Medulla oblongata (tissue), 1 donor: ENCODE results near the gene MEP1A.
"Not testable (repeated sequence)": the region's sequence is repeated elsewhere in the genome, so short reads cannot be mapped to it uniquely, and the experiment has no call there.

Experiments used
- DNase-seq: peaks from one replicate; pipeline ENCODE4 v3.0.0-alpha.2; 2015; ENCODE audit errors: extremely low spot score

The MEP1A gene

DNA sequence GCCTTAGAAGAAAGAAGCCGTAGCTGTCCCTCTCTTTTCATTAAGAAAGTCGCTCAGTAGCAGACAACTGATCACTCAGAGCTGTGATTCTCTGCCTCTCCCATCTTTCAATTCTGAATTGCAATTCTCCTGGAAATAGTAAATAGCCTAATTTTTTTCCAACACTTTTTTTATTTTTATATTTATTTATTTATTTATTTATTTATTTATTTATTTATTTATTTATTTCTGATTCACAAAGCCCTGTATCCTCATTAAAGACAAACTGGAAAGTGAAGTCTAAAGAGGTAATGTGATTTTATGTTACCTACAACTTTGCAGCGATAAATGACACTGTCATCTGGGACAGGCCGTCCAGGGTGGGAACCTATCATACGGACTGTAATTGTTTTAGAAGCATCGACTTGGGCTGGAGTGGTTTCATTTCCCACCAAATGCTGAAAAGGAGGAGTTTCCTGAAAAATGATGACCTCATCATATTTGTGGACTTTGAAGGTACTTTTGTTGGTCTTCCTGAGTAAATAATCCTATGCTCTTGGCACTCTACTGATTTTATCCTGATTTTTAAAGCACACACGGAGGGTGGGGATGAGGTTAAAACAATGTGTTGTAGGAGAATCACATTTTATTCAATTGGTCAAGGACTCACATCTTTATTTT, 41.2 kb downstream of the MEP1A start:
- not testable (repeated sequence) for DNase-seq

DNA sequence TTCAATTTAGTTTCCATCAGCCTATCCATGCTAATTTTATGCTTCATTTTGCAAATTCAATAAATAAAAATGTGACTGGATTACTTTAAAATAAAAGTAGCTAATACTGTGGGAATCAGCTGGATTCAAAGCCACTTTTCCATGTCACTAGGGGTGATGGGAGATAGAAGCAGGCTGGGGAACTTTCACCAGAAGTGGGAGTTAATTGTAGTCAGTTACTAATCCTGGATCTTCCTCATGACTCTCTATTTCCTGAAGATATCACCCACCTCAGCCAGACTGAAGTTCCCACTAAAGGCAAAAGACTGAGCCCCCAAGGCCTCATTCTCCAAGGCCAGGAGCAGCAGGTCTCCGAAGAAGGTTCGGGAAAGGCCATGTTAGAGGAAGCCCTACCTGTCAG, 41.8 kb downstream of the MEP1A start:
- not testable (repeated sequence) for DNase-seq

- DNase-seq = no peak
Observed at GRCh38 chr6:46838033-46838432, 44.8 kb downstream of the MEP1A start.

DNA sequence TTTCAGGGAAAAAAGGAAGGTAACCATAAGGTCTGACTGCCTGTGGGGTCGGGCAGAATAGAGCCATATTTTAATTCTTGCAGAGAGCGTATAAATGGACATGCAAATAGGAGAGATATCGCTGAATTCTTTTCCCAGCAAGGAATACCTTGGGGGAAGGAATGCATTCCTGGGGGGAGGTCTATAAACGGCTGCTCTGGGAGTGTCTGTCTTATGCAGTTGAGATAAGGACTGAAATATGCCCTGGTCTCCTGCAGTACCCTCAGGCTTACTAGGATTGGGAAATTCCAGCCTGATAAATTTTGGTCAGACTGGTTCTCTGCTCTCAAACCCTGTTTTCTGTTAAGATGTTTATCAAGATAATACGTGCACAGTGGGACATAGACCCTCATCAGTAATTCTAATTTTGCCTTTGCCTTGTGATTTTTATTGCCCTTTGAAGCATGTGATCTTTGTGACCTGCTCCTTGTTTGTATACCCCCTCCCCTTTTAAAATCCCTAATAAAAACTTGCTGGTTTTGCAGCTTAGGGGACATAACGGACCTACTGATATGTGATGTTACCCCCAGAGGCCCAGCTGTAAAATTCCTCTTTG, 49.2 kb downstream of the MEP1A start:
- DNase-seq = not testable (repeated sequence)

DNA sequence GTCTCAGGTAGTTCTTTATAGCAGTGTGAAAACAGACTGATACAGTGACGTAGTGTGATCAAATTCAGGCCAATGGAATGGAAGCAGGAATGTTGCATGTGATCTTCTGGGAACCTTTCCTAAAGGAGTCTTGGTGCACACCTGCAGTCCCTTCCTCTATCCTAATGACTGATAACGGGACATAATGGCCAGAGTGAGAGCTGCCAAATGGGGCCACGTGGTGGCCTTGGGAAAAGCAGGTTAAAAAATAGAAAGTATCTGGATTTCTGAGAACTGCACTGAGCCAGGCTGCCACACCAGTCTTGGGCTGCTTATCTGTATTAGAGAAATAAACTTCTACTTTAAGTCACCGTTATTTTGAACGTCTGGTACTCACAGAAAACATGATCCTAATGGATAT, 51.9 kb downstream of the MEP1A start:
- DNase-seq = no peak

GRCh38 chr6:46848684-46849360, 55.6 kb downstream of the MEP1A start:
- peak; percentile 84 for DNase-seq

GRCh38 chr6:46849361-46849690, 56.1 kb downstream of the MEP1A start:
- no peak for DNase-seq

GRCh38 chr6:46850792-46851191, 57.6 kb downstream of the MEP1A start:
- no peak for DNase-seq

DNA sequence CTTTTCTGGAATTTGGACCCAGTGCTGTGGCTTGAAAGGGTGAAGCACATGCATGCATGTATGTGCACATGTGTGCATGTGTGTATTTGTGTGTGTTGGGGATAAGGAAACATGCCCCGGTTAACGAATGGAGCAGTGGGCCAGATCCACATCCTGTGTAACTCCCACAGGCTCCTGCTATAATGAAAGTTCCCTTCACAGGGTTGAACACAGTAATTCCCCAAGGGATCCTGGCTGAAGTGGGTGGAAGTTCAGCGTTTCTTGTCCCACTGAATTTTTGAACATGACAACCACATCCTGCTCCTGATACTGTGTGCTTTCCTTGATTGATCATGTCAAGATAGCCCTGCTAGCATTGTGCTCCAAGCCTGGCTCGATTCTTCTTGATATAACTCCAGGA, 58.4 kb downstream of the MEP1A start:
- not testable (repeated sequence) for DNase-seq

GRCh38 chr6:46855966-46856365, 62.8 kb downstream of the MEP1A start:
- peak; percentile 23 for DNase-seq

DNA sequence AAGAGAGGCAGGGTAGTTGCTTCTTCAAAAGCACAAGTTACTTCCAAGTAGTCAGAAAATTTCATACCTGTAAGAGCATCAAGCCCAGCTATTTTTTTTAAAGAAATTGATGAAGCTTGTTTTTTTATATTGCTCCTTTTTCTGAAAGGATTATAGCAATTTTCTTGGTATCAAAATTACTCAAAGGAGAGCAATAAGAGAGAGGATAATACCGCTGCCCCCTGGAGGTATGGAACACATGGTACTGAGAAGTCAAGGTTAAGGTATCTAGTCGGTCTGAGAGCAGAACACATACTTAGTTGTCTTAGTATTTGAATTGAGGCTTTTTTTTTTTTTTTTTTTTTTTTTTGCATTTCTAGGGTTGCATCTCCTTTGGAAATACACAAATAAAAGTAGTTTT, 69.2 kb downstream of the MEP1A start:
- no peak for DNase-seq

DNA sequence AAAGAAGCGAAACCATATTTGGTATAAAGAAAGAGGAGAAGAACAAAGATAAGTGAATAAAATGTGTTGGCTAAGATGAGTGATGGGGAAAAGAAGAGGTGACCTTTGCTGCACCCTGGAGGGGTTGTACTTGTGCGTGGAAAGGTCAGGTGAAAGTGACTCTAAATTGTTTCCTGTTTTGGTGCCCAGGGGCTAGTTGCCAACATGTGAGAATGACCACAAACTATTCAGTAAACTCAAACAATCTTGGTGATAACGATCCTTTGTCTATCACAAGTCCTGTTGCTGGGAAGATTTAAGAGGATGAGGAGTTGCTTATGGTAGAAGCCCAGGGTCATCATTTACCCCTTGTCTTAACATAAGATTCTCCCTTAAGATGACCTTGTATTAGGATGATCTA, 70.6 kb downstream of the MEP1A start:
- no peak for DNase-seq

DNA sequence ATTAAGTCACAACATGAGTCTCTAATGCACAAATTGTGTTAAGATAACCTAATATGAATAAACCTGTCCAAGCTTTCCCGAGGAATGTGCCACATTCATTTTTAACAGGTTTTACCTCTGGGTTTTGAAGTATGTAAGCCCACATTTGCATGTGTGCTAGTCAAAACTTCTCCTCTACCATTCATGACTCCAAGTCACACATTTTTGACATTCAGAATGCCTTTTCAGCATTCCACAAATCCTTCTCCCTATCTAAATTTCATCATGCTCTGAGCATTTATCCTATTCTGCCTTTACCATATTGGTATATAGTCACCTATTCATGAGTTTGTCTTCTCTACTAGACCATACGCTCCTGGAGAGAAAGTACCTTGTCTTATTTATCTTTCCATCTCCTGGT, 72.0 kb downstream of the MEP1A start:
- no peak for DNase-seq

DNA sequence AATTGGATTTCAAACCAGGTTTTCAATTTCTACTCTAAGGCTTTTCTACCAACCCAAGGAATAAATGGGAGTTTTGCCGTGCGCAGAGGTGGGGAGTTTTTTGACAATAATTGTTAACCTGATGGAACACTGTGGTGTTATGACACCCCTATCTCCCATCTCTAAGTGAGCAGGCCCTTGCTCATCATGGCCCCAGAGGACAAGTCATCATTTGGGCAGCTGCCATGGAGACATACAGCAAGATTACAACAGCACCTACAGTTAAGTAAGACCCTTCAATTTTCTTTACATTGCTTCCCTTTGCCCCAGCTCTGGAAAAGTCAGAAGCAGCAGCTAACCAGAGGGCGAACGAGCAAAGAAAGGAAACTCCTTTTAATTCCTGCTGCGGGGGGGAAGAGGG, 74.2 kb downstream of the MEP1A start:
- DNase-seq = no peak

DNA sequence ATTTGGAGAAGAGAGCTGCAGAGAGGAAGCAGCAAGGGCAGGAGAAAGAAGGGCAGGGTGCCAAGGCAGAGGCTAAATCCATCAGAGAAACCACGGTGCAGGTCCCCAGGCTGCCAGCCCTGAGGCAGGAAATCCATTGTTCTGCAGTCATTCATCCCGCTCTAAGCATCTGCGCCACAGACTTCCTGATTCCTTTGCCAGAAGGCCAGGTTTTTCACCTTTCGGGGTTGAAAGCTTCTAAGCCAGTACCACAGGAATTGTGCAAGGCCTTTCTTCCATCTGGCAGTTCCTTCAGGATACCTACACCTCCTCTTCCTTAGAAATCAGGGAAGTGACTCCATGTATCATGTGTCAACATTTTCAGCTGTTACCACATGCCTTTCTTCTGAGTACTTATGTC, 82.9 kb downstream of the MEP1A start:
- DNase-seq = no peak

- DNase-seq = no peak
Observed at GRCh38 chr6:46879003-46879402, 85.8 kb downstream of the MEP1A start.

DNA sequence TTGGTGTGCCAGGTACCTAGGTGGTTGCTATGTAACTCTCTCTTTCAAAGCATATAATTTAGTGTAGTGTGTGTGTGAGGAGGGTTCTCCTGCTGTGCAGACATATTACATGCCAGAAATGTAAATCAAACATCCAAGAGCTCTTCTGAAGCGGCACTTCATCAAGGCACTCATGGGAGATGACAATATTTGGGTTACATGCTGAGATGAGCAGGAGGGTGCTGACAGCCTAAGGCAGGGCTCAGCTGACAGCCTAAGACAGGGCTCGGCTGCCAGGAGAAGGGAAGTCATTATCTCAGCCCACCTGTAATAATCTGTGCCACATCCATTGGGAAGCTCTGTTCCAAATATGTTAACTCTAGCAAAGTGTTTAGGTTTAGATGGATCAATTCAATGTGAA, 89.5 kb downstream of the MEP1A start:
- DNase-seq = no peak

DNA sequence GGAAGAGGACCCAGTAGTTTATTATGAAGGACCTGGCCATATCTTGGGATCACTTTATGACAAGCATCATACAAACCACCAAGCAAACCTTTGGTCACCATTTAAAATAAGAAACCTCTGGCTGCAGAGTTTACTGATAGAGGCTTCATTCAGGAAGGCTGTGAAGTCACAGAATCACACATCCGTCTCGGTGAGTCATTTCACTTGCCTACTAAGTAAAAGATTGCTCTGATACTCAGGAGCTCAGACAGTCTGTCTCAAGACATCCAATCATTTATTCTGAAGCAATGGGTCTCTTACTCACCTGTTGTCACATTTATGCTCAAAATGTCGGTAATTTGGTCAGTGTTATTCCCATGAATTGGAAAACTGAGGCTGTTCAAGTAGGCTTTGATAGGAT, 94.8 kb downstream of the MEP1A start:
- no peak for DNase-seq

DNA sequence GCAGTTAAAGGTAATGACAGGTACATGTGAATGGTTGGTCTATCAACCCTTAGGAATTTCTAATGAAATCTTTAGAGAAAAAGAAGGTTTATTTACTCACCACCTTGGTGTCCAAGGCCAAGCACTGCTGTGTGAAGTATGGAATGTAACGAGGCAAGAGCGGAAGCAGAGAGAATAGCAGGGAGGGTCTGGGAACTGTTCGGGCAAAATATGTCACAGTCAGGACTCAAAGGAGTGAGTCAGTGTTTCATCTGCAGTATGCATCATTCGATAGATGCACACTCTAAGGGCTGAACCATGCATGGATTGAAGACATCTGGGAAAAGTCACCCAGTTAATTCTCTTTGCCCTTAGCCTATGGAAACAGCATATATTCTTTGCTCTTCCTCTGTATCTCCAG, 95.4 kb downstream of the MEP1A start:
- no peak for DNase-seq
